ENCODE results near the gene MCIDAS. TPM values are rescaled to one million over a fixed set of nuclear protein-coding genes. Genes with fewer than 3 reads are reported as not detected.

MCIDAS gene
- total RNA-seq, 1 donor from 2014 or later: not detected

DNA sequence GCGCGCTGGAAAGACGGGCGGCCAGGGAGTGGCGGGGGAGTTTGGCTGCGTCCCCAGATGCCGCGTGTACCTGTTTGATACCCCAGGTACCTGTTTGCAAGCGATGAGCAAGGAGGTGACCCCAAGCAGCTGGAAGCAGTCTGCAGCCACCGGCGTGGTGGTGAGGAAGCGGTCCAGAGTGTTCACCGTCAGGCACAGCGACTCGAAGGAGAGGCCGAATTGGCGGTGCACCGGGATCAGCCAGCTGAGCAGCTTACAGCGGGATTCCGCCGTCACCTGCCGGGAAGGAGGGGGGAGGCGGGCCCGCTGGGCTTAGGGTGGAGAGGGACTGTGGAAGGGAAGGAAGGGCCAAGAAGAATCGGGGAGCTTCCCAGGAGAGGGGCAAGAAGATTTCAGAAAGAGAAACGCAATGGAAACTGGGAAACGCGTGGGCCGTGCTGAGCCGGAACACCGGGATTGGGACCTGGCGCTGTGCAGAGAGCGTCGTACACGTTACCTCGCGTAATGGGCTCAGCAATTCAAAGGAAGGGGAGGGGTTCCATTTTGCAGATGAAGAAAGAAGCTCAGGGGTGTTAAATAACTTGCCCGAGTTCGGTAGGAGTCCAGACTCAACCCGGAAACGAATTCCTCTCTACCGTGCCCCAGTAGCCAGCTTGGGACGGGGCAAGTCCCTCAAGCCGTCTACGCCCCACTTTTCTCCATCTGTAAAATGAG lies 5.3 kb upstream of the MCIDAS start:
- Mint-ChIP-seq H3K27ac (ENCODE audit: unreplicated experiment) (no peak overlapping the region), H3K9me3 (ENCODE audit: unreplicated experiment) (peaks cover 9% of the 10 kb centered on the region)
- TF ChIP-seq, protein P1, sequence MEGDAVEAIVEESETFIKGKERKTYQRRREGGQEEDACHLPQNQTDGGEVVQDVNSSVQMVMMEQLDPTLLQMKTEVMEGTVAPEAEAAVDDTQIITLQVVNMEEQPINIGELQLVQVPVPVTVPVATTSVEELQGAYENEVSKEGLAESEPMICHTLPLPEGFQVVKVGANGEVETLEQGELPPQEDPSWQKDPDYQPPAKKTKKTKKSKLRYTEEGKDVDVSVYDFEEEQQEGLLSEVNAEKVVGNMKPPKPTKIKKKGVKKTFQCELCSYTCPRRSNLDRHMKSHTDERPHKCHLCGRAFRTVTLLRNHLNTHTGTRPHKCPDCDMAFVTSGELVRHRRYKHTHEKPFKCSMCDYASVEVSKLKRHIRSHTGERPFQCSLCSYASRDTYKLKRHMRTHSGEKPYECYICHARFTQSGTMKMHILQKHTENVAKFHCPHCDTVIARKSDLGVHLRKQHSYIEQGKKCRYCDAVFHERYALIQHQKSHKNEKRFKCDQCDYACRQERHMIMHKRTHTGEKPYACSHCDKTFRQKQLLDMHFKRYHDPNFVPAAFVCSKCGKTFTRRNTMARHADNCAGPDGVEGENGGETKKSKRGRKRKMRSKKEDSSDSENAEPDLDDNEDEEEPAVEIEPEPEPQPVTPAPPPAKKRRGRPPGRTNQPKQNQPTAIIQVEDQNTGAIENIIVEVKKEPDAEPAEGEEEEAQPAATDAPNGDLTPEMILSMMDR (IDR thresholded peaks at IDR 0.05; ENCODE audit: partially characterized antibody, unreplicated experiment): no peak

GRCh38 chr5:55231919-55232270 lies 4.8 kb upstream of the MCIDAS start:
- TF ChIP-seq, protein P1 (IDR thresholded peaks at IDR 0.05; ENCODE audit: partially characterized antibody, unreplicated experiment): no peak
- DNase-seq: no peak
- H3K36me3 Mint-ChIP-seq (ENCODE audit: unreplicated experiment): no peaks in the 10 kb centered on the region
- H3K9me3 Mint-ChIP-seq (ENCODE audit: unreplicated experiment): peaks cover 9% of the 10 kb centered on the region
- peak overlapping the region; percentile 95 for H3K4me3 Mint-ChIP-seq (ENCODE audit: unreplicated experiment)
- peaks cover 48% of the 10 kb centered on the region for H3K27me3 Mint-ChIP-seq (ENCODE audit: unreplicated experiment)
- peaks cover 8% of the 10 kb centered on the region for H3K4me1 Mint-ChIP-seq (ENCODE audit: low read depth, unreplicated experiment)
- H3K27ac Mint-ChIP-seq (ENCODE audit: unreplicated experiment): no peak overlapping the region

More for the DNA sequence above, 5.3 kb upstream of the MCIDAS start:
- Mint-ChIP-seq H3K4me1 (ENCODE audit: low read depth, unreplicated experiment) (peaks cover 8% of the 10 kb centered on the region), H3K27me3 (ENCODE audit: unreplicated experiment) (peaks cover 48% of the 10 kb centered on the region), H3K4me3 (ENCODE audit: unreplicated experiment) (peak overlapping the region; percentile 95), H3K36me3 (ENCODE audit: unreplicated experiment) (no peaks in the 10 kb centered on the region)
- DNase-seq: peak; percentile 50

DNA sequence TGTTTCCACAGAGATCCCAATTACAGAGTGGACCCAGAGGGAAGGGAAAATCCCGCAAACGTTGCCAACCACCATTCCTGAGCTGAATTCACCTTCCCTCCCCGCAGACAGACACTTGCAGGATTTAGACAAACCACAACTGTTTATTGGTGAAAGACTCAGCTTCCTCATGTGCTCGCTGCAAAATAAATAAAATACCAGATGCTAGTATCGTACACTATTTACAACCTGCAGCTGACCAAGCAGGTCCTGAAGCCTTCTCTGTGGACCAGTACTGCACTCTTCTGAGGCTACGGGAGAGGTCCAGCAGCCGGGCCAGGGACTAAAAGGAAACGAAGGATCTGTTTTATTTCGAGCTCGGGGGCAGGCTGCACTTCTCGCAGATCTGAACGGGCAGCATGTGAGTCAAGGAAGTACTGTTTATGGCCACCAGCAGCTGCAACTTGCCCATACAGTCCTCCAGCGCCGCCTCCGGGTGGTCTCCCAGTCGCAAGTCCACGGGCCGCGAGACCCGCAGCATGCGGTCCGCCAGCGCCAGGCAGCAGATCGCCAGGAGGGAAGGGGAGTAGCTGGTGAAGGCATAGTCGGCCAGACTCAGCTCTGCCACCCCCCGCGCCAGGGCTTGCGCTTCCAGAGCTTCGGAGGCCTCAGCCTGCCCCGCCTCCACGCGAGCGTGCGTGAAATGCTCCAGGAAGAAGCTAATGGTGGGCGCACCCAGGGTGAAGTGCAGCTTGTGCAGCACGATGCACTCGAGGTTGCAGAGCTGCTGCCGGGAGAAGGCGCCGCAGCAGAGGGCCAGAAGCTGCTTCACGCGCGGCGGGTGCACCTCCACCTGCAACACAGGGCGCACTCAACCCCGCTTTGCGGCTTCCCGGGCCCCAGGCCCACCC lies 4.2 kb upstream of the MCIDAS start:
- Mint-ChIP-seq H3K4me1 (ENCODE audit: low read depth, unreplicated experiment) (peaks cover 8% of the 10 kb centered on the region), H3K27ac (ENCODE audit: unreplicated experiment) (no peak overlapping the region), H3K36me3 (ENCODE audit: unreplicated experiment) (no peaks in the 10 kb centered on the region), H3K9me3 (ENCODE audit: unreplicated experiment) (peaks cover 9% of the 10 kb centered on the region), H3K4me3 (ENCODE audit: unreplicated experiment) (peak overlapping the region; percentile 95), H3K27me3 (ENCODE audit: unreplicated experiment) (peaks cover 48% of the 10 kb centered on the region)
- TF ChIP-seq, protein P1 (IDR thresholded peaks at IDR 0.05; ENCODE audit: partially characterized antibody, unreplicated experiment): no peak
- peak; percentile 55 for DNase-seq

- Mint-ChIP-seq H3K9me3 (ENCODE audit: unreplicated experiment) (peaks cover 11% of the 10 kb centered on the region), H3K4me1 (ENCODE audit: low read depth, unreplicated experiment) (peaks cover 8% of the 10 kb centered on the region), H3K4me3 (ENCODE audit: unreplicated experiment) (no peak overlapping the region), H3K27me3 (ENCODE audit: unreplicated experiment) (peaks cover 54% of the 10 kb centered on the region), H3K36me3 (ENCODE audit: unreplicated experiment) (no peaks in the 10 kb centered on the region), H3K27ac (ENCODE audit: unreplicated experiment) (no peak overlapping the region)
- DNase-seq: no peak
- TF ChIP-seq, protein P1 (IDR thresholded peaks at IDR 0.05; ENCODE audit: partially characterized antibody, unreplicated experiment): no peak
Measured at GRCh38 chr5:55230086-55230629, 3.0 kb upstream of the MCIDAS start.
